Mesothelial cell of epicardium (in vitro differentiated cells): ENCODE data around the gene ENPP3. TPM values are rescaled to one million over a fixed set of nuclear protein-coding genes. Genes with fewer than 3 reads are reported as not detected.

Experiments
- DNase-seq, 2 experiments: peaks; one replicate each; pipeline ENCODE4 v3.0.0; 2021; ENCODE audit warnings: low spot score in 2 of 2; ENCODE audit not compliant: unreplicated experiment in 2 of 2
- H3K27ac Mint-ChIP-seq: 2 replicates; pipeline ENCODE4 v1.8.0; 2021; ENCODE audit warnings: mixed read lengths
- H3K27me3 Mint-ChIP-seq: 2 replicates; pipeline ENCODE4 v1.8.0; 2021; ENCODE audit warnings: low read depth, mixed read lengths
- H3K36me3 Mint-ChIP-seq: 2 replicates; pipeline ENCODE4 v1.8.0; 2021; ENCODE audit warnings: mixed read lengths
- H3K4me1 Mint-ChIP-seq: 2 replicates; pipeline ENCODE4 v1.8.0; 2021; ENCODE audit warnings: mixed read lengths
- H3K4me3 Mint-ChIP-seq: 2 replicates; pipeline ENCODE4 v1.8.0; 2021; ENCODE audit warnings: mild to moderate bottlenecking, moderate library complexity, mixed read lengths
- H3K9me3 Mint-ChIP-seq: 2 replicates; pipeline ENCODE4 v1.8.0; 2021; ENCODE audit warnings: mixed read lengths
- total RNA-seq: library from RNA; stranded (reverse); gene quantifications from 3 replicates; pipeline ENCODE4 v1.2.1, GENCODE V29; 2021
- TF ChIP-seq, protein P1 (sequence below): fragments of 200-600 bp; sonication (generic); IDR thresholded peaks from one replicate; pipeline ENCODE4 v1.5.0; 2021; ENCODE audit warnings: antibody characterized with exemption; ENCODE audit not compliant: unreplicated experiment

ENPP3 gene
- total RNA-seq, 1 donor from 2014 or later, result 0.89 TPM

DNA sequence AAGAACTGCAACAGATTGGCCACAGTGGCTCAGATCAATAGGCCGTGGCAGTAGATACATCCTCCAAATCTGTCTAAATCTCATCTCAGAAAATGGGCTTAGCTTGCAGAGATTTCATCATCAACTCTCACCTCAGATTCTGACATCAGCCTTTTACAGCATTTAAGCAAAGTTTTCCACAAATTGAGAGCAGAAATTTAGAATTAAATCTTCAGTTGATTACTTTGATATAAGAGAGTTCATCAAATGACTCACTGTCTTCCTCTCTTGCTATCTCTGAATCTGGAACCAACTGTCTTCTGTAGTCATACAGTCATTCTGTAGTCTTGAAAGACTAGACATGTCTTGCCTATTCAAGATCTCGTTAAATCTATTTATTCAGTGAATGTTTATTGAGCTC is 118.9 kb downstream of the ENPP3 start:
- H3K4me3 Mint-ChIP-seq, result no peak overlapping the region
- TF ChIP-seq, protein P1, sequence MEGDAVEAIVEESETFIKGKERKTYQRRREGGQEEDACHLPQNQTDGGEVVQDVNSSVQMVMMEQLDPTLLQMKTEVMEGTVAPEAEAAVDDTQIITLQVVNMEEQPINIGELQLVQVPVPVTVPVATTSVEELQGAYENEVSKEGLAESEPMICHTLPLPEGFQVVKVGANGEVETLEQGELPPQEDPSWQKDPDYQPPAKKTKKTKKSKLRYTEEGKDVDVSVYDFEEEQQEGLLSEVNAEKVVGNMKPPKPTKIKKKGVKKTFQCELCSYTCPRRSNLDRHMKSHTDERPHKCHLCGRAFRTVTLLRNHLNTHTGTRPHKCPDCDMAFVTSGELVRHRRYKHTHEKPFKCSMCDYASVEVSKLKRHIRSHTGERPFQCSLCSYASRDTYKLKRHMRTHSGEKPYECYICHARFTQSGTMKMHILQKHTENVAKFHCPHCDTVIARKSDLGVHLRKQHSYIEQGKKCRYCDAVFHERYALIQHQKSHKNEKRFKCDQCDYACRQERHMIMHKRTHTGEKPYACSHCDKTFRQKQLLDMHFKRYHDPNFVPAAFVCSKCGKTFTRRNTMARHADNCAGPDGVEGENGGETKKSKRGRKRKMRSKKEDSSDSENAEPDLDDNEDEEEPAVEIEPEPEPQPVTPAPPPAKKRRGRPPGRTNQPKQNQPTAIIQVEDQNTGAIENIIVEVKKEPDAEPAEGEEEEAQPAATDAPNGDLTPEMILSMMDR, result no peak
- peaks cover 2% of the 10 kb centered on the region for H3K27me3 Mint-ChIP-seq
- H3K9me3 Mint-ChIP-seq, result no peaks in the 10 kb centered on the region
- H3K4me1 Mint-ChIP-seq, result peaks cover 7% of the 10 kb centered on the region
- no peak for DNase-seq
- H3K27ac Mint-ChIP-seq, result no peak overlapping the region
- no peaks in the 10 kb centered on the region for H3K36me3 Mint-ChIP-seq

DNA sequence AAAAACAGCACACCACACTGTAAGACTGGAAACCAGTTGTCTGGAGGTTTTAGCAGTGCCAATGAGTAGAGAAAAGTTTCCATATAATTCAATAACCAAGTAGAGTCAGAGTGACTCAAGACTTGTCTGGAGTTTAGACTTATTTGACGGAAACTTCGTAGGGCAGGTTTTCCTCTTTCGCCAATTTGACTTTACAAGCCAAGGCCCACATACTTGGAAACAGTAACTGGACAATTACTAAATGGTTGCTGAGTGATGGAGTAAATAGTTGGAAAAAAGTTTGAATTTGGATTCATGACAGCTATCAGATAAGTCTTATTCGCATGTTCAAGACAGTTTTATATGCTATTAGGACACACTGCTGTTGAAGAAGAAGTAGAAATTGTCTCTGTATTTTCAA is 121.8 kb downstream of the ENPP3 start:
- Mint-ChIP-seq H3K9me3 (no peaks in the 10 kb centered on the region), H3K36me3 (no peaks in the 10 kb centered on the region), H3K4me3 (no peak overlapping the region), H3K27me3 (peaks cover 2% of the 10 kb centered on the region), H3K4me1 (peaks cover 7% of the 10 kb centered on the region), H3K27ac (no peak overlapping the region)
- TF ChIP-seq, protein P1, result no peak
- no peak for DNase-seq

DNA sequence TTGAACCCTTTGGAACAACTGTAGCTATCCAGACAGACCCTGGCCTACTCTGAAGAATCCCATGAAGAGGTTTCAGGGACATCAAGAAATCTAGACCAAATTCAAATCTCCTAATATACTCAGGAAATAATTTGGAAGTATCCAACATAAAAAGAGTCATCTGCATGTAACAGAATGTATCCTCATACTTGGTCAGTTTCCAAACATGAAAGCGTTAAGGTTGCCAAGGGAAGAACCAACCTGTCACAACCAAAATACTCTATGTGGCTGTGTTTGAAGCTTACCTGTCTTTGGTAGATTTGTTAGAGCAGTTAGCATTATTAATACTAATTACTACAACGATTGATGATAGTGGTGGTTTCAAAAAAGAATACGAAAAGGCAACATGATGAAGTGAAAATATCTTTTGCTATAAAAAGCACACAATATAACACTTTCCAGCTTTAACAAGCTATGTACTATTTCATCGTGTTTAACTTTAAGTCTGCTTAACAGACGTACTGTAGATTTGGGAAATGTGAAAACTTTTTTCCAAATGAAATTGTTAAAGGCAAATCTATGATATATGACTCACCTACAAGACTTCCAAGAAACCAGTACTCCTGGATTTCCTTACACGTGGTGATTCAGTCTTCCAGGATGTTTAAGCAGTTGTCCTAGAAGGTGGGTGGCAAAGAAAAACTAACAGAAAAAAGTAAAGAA is 124.1 kb downstream of the ENPP3 start:
- no peak for DNase-seq
- H3K9me3 Mint-ChIP-seq, result no peaks in the 10 kb centered on the region
- no peak overlapping the region for H3K27ac Mint-ChIP-seq
- no peaks in the 10 kb centered on the region for H3K36me3 Mint-ChIP-seq
- H3K4me1 Mint-ChIP-seq, result peaks cover 20% of the 10 kb centered on the region
- no peak overlapping the region for H3K4me3 Mint-ChIP-seq
- TF ChIP-seq, protein P1, result no peak
- H3K27me3 Mint-ChIP-seq, result peaks cover 2% of the 10 kb centered on the region

DNA sequence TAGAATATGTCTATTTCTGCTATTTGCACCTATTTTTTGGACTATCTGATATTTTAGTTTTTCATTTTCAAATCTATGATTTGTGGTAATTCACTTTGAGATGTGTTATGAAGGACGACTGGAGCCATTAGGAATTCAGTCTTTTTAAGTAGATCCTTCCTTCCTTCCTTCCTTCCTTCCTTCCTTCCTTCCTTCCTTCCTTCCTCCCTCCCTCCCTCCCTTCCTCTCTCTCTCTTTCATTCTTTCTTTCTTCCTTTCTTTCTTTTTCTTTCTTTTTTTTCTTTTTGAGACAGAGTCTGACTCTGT is 124.6 kb downstream of the ENPP3 start:
- no peak overlapping the region for H3K4me3 Mint-ChIP-seq

DNA sequence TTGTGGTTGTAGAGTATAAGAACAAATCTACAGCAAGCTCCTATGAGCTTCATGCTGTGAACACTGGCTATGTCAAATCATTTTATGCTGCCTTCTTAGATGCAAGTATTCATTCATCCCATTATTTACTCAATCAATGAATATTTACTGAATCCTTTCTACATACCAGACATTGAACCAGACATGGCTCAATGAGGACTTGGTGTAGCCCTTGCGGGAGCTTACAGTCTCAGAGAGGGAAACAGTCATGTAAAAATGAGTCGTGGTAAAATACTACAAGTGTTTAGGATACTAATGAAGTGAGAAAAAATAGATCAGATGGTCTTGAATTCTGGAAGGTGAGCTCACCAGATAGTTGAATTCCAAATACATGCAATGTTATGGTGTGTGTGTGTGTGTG is 125.9 kb downstream of the ENPP3 start:
- H3K27me3 Mint-ChIP-seq, result no peaks in the 10 kb centered on the region
- peaks cover 20% of the 10 kb centered on the region for H3K4me1 Mint-ChIP-seq
- H3K9me3 Mint-ChIP-seq, result no peaks in the 10 kb centered on the region
- H3K36me3 Mint-ChIP-seq, result no peaks in the 10 kb centered on the region
- H3K27ac Mint-ChIP-seq, result no peak overlapping the region
- H3K4me3 Mint-ChIP-seq, result no peak overlapping the region
- DNase-seq, result no peak
- TF ChIP-seq, protein P1, result no peak

More for the DNA sequence above, 124.6 kb downstream of the ENPP3 start:
- no peak for DNase-seq
- H3K27me3 Mint-ChIP-seq, result peaks cover 2% of the 10 kb centered on the region
- TF ChIP-seq, protein P1, result no peak
- H3K27ac Mint-ChIP-seq, result no peak overlapping the region
- H3K9me3 Mint-ChIP-seq, result no peaks in the 10 kb centered on the region
- peaks cover 20% of the 10 kb centered on the region for H3K4me1 Mint-ChIP-seq
- H3K36me3 Mint-ChIP-seq, result no peaks in the 10 kb centered on the region

DNA sequence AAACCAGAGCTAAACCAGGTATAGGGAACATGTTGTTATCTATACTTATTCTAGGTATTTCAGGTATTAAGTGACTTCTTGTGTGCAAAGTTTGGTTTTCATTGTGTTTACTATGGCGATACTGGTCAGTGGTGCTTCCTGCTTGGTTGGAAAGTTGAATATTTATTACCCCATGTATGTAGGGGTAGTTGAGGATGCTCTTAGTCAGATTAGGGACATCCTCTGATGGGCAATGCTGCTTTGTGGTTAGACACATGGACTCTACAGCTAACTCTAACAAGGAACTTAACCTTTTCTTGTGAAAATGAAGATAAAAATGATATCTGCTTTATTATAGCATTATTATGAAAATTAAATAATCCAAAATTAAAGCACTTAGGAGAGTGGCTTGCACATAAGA is 126.6 kb downstream of the ENPP3 start:
- no peaks in the 10 kb centered on the region for H3K36me3 Mint-ChIP-seq
- H3K4me1 Mint-ChIP-seq, result peaks cover 20% of the 10 kb centered on the region
- DNase-seq, result no peak
- TF ChIP-seq, protein P1, result no peak
- no peaks in the 10 kb centered on the region for H3K27me3 Mint-ChIP-seq
- H3K9me3 Mint-ChIP-seq, result no peaks in the 10 kb centered on the region
- no peak overlapping the region for H3K27ac Mint-ChIP-seq
- H3K4me3 Mint-ChIP-seq, result no peak overlapping the region
